GM12801 (cell line): ENCODE data around the gene PRR9.

Experiments used
- CTCF ChIP-seq: IDR thresholded peaks from one replicate; pipeline ENCODE4 v1.5.1; 2011; ENCODE audit warnings: control low read depth; ENCODE audit not compliant: insufficient read length; ENCODE audit errors: extremely low read depth

The PRR9 gene

DNA sequence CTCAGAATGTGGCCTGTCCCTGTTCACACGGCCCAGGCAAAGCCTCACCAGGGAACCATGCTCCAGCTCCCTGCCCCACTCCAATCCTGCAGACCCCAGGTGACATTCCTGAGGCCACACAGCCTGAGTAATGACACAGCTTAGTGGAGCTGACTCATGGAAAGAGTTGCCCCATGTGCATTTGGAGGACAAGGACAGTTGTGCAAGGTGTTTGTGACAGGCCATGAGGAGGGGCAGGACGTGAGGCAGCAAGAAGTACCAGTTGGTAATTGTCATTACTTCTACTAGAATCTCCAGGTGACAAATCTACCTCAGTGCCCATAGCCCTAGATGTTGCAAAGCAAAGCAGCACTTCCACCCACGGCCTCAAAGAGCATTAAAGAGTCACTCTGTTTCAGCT, 15.2 kb downstream of the PRR9 start:
- no peak for TF ChIP-seq CTCF

GRCh38 chr1:153233448-153233847, 16.1 kb downstream of the PRR9 start:
- TF ChIP-seq CTCF = no peak

- TF ChIP-seq CTCF = no peak
Measured at GRCh38 chr1:153238527-153238926, 21.1 kb downstream of the PRR9 start.

- TF ChIP-seq CTCF = no peak
Measured at GRCh38 chr1:153242160-153242559, 24.8 kb downstream of the PRR9 start.

DNA sequence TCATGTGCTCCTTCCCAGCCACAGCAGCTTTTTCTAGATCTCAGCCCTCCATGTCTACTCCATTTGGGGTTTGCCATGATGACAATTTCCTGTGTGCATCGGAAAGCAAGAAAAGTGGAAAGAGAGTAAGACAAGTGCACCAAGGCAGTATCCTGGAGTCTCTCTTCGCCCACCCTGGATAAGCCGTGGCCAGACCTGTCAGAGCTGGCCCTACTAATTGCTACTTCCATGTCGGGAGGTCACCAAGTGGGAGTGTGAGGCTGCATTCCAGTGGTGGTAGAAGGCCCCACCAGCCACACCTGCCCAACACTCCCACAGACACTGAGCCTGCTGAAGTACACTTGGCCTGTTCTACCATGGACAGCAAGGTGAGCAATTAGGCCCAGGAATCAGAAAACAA, 28.1 kb downstream of the PRR9 start:
- no peak for TF ChIP-seq CTCF

DNA sequence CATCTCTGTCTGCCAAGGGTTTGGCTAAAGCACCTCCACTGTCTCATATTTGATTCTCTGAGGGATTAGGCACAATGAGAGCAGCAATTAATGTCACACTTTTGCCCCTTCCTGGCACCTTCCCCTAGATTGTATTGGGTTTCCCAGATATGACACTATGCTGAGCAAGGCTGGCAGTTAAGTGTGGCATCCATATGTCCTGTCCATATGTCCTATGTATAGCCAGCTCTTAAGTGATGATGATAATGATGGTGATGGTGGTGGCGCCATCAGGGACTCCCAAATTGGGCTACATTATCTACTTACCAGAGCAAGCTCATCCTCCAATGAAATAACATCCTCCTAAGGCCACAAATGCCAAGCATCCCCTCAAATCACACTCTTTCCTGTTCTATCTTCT, 28.6 kb downstream of the PRR9 start:
- TF ChIP-seq CTCF = no peak

DNA sequence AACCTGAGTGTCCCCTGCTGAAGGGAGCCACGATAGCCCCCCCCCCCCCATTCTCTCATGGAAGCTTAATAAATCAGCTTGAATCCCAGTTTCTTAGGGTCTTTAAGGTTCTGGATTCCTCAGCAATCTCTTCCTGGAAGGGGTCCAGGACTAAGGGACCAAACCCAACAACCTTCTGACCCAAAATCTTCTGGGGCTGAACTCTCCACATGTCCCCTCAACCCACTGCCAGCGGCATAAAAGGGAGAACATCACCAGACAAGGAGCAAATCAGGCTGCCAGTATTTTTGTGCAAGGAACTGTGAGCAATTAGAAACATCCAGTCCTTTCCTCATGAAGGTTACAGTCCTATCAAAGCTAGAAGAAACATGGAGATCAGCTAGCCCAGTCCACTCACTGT, 29.4 kb downstream of the PRR9 start:
- TF ChIP-seq CTCF = no peak

DNA sequence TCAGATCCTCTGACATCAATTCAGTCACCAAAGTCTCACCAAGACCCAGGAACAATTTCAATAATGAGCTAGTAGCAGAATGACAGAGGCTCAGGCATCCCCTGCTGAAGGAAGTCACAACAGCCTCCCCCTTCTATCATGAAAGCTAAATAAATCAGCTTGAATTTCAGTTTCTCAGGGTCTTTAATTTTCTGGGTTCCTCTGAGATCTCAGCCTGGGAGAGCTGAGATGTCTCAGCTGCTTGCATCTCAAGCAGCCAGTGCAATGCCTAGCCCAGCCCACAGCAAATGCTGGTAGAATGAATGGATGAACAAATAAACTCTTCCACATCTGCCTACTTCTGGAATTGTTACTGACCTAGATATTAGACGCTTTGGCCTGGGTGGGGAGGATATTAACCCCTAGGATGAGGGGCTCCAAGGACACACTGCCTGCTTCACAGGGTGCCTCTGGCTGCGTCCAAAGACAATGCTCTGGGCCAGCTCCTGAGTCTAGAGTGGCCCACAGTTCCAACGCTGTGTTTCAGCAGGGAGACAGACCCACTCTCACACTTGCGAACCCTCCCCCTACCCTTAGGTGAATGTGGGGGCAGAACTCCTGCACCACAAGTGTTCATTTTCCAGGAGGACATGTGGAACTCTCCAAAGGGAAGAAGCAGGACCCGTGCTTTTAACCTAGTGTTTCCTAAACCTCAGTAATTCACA, 30.9 kb downstream of the PRR9 start:
- no peak for TF ChIP-seq CTCF
